ENCODE data around the gene CDK5.

Gene CDK5

DNA sequence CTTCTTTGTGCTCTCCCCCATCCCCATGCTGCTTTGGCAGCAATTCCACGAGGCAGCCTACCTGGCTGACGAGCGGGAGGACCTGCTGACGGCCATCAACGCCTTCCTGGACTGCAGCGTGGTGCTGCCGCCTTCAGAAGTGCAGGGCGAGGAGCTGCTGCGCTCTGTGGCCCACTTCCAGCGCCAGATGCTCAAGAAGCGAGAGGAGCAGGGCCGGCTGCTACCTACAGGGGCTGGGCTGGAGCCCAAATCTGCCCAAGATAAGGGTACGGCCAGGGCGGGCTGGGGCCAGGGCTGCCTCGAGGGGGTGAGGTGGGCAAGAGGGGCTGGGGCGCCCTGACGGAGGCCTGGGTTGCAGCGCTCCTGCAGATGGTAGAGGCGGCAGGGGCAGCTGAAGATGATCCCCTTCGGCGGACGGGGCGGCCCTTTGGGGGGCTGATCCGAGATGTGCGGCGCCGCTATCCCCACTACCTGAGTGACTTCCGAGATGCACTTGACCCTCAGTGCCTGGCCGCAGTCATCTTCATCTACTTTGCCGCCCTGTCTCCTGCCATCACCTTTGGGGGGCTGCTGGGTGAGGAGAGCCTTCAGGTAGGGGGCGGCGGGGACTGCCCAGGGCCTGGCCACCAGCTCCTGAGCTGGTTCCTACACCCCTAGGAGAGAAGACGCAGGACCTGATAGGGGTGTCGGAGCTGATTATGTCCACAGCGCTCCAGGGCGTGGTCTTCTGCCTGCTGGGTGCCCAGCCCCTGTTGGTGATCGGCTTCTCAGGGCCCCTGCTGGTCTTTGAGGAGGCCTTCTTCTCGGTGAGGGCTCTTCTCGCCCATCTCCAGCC is 13.6 kb upstream of the CDK5 start:
- no peak for DNase-seq

DNA sequence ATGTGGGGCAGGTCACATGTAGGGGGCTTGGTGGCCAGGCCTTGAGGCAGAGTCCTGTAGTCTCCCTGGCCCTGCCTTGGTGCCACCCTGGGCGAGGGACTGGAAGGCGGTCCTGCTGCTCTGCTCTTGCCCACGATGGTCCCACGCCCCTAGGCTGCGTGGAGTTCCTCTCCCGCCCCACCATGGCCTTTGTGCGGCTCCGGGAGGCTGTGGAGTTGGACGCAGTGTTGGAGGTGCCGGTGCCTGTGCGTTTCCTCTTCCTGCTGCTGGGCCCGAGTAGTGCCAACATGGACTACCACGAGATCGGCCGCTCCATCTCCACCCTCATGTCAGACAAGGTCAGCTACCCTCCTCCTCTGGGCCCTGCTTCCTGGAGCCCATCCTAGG is 12.9 kb upstream of the CDK5 start:
- DNase-seq = no peak

DNA sequence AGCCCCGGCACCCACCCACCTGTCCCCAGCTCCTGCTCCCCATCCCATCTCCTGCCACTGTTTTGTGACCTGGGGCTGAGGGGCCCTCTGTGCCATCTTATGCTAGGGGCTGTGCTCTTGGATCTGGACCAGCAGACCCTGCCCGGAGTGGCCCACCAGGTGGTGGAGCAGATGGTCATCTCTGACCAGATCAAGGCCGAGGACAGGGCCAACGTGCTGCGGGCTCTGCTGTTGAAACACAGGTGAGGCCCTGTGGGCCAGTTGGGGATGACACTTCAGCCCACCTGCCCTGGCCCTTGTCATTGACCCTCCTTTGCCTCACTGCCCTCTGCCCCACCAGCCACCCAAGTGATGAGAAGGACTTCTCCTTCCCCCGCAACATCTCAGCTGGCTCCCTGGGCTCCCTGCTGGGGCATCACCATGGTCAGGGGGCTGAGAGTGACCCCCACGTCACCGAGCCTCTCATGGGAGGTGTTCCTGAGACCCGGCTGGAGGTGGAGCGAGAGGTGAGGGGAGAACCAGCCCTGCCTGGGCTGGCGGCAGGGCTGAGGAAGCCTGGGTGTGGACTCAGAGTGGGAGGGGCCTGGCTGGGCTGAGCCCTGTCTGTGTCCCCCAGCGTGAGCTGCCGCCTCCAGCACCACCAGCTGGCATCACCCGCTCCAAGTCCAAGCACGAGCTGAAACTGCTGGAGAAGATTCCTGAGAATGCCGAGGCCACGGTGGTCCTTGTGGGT is 12.3 kb upstream of the CDK5 start:
- no peak for DNase-seq

DNA sequence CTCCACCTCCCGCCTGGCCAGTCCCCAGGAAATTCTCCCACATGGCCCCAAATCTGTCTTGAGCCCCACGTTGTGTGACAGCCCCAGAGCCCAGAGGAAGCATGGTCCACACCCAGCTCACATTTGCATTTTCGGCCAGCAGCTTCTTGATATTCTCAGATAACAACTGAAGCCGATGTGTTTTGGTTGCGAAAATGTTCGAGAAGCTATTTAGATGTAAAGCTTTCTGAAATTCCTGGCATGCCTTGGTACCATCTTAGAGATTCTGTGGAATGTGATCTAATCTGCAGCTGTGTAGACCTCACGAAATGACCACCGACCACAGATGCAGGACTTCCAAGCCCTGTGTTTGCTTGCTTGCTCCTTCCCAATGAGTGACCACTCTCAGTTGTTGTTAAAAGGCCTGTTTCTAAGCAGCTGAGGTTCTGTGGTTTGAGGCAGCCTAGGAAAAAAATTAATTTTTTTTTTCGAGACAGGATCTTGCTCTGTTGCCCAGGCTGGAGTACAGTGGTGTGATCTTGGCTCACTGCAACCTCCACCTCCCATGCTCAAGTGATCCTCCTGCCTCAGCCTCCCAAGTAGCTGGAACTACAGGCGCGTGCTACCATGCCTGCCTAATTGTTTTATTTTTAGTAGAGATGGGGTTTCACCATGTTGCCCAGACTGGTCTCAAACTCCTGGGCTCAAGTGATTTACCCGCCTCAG is 10.5 kb upstream of the CDK5 start:
- DNase-seq = no peak

DNA sequence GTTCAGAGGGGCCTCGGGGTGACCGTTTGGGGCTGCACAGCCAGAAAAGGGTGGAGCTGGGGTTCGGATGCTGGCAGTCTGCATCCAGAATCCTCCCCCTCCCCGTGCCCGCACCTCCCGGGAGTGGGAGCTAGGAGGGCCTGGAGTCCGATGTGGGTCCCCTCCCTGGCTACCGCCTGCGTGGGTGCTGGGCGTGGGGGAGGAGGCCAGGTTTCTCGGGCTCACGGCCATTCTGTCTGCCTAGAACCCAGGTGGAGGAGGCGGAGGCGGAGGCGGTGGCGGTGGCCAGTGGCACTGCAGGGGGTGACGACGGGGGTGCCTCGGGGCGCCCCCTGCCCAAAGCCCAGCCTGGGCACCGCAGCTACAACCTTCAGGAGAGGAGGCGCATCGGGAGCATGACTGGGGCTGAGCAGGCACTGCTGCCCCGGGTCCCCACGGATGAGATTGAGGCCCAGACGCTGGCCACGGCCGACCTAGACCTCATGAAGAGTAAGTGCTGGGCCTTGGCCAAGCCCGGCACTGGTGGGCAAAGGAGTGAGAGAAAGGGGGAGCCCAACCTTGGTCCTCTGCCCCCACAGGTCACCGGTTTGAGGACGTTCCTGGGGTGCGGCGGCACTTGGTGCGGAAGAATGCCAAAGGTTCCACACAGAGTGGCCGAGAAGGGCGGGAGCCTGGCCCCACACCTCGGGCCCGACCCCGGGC is 8.7 kb upstream of the CDK5 start:
- DNase-seq = no peak

DNA sequence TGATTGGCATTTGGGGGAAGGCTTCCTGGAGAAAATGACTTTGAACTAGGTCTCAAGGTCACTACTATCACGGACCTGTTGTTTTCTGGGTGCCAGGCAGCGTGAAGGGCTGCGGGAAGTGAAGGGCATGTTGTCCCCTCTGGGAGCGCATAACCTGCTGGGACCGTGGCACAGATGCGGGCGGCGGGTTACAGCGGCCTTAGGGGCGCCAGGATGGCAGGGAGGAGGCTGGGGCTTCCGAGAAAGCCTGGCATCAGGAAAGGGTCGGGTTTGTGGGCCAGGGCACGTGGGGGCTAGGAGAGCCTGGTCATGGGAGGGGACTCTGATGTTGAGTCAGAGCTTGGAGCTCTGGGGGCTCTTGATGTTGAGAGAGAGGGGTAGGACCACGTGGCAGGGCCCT is 7.8 kb upstream of the CDK5 start:
- DNase-seq = no peak

DNA sequence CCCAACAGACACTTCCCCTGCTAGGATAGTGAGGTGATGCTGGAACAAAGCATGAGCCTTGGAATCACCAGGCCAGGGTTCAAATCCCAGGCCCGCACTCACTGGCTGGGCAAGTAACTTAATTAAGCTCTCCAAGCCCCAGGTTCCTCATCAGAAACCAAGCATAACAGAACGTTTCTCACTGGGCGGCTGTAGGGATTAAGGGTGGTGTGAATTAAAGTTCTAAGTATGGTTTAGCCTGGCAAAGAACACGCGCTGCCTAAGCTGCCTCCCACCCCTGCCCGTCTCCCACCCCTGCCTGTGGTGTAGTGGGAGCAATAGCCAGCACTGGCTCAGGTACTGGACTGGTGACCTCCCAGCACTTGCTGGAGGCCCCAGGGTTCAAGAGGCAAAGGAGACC is 7.3 kb upstream of the CDK5 start:
- DNase-seq = no peak

DNA sequence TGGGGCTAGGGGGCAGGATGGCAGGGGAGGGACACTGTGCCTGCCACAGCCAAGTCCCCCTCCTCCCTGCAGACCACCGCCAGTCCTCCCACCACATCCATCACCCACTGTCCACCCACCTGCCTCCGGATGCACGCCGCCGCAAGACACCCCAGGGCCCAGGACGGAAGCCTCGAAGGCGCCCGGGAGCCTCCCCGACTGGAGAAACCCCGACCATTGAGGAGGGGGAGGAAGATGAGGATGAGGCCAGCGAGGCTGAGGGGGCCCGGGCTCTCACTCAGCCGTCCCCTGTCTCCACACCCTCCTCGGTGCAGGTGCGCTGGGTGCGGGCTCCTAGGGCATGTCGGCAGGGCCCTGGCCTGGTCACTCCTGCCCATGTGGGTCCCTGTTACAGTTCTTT is 6.8 kb upstream of the CDK5 start:
- no peak for DNase-seq

DNA sequence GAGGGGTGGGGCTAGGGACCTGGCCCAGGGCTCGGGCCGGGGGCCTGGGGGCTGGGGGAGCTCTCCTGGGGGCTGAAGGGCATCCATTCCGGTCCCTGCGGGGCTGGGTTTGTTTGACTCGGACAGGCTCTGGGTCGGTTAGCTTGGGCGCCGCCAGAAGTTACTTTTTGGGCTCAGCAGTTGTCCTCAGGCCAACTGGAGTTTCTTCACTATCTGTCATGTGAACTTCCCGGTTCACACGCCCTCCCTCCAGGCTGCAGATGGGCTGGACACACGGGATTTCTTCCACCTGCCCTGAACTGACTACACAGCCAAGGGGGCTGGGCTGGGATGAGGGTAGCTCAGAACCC is 5.5 kb upstream of the CDK5 start:
- no peak for DNase-seq

DNA sequence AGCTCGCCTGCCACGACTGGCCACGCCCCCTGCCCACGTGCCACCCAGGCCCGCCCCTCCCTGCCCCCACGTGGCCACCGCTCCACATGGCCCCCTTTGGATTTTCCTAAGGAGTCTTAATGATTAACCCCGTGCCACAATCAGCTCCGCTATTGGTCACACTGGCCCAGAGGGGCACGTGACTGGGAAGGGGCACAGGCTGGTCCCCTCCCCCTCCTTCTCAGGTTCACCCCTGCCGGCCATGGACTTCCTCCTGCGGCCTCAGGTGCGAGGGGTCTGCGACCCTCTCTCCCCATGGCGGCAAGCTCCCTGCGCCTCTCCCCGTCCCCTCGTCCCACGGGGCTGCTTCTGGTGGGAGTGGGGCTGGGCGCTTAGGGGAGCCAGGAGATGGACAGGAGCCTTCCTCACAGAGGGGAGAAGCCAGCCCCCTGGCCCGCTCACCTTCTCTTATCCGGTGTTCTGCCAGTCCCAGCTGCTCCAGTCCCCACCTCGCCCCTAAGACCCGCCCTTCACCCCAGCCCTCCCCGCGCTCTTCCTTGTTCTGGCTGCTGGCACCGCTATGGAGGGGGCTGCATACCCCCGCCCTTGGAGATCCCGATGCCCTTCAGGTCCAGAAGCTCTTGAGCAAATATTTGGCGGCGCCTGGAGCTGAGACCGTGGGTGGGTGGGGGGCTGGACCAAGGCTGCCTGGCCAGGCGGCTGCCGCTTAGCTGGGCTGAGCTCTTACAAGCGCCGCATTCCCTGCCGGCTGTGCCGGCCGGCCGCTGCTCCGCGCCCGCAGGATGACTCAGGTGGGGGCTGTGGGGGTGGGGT is 4.9 kb upstream of the CDK5 start:
- DNase-seq = no peak

DNA sequence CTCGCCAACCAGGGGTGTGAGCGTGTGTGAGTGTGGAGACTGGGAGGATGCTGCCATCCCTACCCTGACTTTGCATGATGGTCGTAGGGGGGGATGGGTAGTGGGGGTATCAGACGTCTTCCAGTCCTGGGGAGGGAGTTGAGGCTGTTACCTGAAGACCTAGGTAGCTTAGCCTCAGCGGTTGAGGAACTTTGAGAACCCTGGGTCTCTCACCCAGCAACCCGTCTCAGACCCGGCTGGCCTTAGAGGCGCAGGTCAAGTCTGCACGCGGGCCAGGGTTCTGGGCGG is 4.4 kb upstream of the CDK5 start:
- no peak for DNase-seq

DNA sequence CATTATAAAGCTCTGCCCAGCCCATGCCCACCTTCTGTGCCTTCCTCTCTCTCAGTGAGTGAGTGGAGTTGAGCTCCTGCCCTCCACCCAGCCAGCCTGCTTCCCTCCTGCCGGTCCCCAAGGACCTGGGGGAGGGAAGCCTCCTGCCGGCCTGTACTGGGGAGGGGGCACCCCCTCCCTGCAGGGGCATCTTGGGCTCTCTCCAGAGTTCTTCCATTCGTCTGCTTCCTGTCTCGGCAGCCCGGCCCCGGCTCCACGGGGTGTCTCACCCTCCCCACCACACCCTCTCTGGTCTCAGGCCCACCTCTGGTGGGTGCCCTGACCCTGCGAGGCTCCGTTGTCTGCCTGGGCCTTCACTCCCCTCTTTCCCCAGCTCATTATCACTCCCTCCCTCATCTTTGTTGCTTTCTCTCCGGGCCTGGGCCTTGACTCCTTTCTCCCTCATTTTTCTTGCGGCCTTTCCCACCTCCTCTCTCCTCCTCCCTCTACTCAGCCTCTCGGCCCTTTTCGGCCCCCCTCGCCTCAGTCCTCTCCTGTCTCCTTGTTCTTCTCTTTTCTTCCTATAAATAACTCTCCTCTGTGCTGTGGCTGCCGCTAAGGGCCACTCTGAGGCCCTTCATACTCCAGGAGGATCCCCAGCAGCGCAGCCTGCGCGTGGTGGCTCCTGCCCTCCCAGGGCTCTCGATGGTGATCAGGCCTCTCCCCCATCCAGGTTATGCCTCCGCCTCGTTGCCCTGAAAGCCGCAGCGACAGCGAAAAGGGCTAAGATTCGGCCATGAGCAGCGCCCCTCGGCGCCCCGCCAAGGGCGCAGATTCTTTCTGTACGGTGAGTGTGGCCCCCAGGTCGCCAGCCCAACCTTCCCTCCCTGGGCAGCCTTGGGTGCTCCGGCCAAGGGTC is 3.8 kb upstream of the CDK5 start:
- DNase-seq = no peak

DNA sequence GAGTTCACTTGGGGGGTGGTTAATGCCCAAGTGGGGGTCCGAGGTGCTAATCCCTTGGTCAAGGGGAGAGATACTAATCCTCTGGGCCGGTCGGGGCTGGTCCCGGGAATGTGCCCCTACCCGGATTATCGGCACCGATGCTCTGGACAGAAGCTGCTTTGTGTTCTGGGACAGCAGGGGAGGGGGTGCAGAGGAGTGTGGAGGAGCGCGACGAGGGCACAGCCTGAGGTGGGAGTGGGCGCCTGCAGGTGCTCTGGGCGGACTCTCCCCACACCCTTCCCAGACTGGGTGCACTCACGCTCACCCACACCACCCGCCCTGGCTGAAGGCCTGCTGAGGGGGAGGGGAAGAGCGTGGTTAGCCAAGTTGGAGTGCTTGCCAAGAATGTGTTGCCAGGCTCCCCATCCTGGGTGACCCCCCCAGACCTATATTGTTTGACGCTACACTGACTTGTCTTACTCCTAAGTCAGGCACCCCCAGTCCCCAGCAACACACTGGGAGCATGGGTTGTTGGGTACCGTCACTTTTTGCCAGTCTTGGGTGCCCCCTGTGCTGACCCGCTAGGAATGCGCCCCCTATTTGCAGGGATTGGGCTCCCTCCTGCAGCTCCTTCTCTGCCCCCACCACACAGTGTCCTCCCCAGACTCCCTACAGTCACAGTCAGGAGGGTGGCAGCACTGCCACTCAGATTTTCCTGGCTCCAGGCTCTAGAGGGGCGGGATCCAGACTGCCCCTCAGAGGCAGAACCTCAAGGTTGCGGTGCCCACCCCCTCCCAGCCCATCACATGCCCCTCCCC is 2.9 kb upstream of the CDK5 start:
- peak in 1 of 2 donors; percentile 20 for DNase-seq

DNA sequence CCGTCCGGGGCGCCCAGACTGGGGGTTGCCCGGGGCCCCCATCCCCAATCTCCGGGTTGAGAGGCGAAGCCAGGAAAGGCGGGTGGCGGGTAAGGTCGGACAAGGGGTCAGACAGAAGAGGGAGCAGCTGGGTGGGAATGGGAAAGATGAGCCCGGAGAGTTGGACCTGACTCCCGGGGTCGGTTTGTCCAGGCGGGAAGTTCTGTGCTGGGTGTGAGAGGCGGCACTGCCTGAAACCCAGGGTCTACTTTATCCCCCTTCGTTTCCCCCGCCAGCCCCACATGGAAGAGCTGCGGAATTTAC is 2.4 kb upstream of the CDK5 start:
- DNase-seq = no peak

DNA sequence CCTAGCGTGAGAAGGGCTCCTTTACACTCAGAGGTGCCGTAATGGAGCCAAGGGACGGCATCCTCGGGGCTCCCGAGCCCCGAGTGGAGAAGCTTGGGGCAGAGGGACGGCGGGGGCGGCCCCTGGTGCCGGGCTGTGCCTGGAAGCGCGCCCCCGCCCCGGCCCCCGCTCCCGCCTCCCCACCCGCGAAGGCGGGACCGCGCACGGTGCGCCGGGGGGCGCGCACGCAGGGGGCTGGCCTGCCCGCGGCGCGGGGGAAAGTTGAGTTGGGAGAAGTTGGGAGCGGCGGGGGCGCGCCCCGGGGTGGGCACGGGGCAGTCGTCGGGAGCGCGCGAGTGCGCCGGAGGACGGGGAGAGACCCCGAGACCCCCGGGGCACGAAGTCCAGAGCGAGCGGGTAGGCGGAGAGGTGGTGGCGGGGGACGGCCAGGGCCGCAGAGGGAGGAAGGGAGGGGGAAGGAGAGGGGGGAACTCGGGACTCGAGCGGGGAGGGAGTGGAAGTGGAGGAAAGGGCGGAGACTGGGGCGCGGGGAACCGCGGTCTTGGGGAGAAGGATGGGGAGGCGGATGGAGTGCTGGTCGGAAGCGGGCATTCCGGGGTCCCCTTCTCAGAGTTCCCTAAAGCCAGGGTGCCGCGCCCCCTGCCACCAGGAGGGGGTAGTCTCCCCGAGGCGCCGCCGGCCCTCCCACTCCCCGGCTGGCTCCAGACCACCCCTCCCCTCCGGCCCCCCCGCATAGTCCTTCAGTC is 1.8 kb upstream of the CDK5 start, which contains the start of gene SLC4A2:
TSS of gene SLC4A2 (plus strand) at position 223 of the 746 bp plus-strand sequence. CDS start 2,399 bp downstream, outside the sequence.
- DNase-seq = peak; percentile 54 to 76

DNA sequence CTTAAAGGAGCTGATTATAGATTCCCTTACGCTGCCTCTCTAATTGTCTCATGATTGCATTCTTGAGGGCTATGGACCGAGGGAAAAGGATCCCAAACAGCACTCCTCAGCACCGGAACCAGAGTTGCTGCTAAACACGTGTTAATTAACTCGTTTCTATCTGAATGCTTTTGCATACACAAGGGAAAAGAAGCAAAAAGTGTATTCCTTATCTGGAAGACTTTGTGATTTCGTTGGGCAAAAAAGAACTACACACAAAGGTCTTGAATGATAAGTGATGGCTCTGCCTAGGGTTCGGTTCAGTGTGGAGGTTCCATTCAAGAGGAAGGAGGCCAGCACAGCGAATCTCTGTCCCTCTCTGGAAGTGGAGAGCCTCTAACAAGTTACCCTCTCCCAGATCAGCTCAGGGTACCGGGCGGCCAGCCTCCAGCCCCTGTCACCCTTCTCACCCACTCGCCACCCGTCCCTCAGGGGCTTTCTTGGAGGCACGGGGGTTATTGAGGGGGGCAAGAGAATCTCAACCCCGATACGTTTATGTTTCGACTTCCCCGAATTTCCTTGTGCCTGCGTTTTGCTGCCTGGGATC is 1.2 kb upstream of the CDK5 start:
- peak in 1 of 2 donors; percentile 36 for DNase-seq

DNA sequence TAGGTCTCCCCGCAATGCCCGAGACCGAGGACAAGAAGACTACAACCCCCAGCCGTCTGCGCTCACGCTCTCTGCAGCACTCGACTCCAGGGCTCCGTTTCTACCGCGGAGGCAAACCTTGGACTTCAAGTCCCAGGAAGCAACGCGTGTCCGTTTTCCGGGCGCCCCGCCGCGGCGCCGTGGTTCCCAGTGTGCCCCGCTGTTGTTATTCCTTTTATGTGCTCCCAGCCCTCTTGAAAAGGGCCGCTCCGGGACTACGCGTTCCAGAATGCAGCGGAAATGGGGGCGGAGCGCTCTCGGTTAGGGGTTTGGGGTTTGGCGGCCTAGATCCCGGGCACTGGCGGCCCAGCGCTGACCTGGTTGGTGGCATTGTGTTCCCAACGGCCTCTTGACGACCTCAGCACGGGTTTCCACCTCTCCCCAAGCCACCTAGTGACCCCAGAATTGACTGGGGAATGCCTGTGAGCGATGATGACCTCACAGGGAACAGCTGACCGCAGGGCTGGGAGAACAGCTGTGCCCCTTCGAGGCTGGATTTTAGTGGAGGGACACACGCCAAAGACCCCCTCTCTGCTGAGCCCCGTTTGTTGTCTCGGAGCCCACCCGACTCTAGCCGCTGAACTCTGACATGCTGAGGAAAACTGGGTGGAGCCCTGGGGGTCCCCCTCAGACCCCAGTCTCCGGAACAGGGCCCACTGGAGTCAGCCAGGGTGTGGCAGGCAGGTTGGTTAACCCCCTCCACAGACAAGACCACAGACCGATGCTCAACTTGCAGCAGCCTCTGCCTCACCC is 488 bp upstream of the CDK5 start:
- peak; percentile 98 to 99 for DNase-seq

DNA sequence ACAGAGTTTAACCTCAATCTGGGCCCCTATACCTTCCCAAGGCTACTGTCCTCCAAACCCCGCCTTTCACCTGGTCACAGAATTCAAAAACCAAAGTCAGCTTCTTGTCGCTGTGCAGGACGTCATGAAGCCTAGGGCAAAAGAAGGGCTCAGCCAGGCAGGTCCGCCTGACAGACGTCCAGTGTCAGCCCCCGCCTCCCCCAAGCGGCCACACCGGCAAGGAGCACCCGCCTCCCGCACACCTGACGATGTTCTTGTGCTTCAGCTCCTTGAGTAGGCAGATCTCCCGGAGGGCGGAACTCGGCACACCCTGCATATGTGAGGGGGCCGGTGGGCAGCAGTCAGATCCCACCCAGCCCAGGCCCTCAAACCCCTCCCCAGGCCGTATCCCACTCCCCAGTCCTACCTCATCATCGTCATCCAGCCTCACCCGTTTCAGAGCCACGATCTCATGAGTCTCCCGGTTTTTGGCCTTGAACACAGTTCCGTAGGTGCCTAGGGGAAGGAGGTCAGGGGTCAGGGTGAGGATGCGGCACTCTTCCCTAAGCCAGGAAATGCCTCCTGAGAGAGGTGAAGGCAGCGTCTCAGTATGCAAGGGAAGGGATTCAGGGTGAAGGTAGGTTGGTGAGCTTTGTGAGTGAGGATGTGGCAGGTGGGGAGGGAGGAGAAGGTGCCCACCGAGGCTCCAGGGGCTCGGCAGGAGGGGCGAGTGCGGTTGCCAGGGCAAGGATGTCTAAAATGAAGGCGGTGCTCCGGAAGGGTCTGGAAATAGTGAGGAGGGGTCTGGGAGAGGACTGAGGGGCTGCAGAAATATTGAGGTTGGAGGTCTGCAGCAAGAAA is 811 bp downstream of the CDK5 start:
- no peak for DNase-seq
